ENCODE measurements around the gene LTBR.
"Not testable (repeated sequence)": the region's sequence is repeated elsewhere in the genome, so short reads cannot be mapped to it uniquely, and the experiment has no call there.

Gene LTBR

GRCh38 chr12:6383572-6384498, at the start of gene LTBR:
TSS of gene LTBR (plus strand) at chr12:6384162. CDS start at chr12:6384359, 197 bp downstream.
- DNase-seq = peak; percentile 94
- in situ Hi-C loops (cut with HindIII; ENCODE audit: low pct_ligation_motif_present, low pct_unique_long_range_greater_than_20kb, low sequenced_read_pairs) = no loop called here

- DNase-seq = no peak
- in situ Hi-C loops (cut with HindIII; ENCODE audit: low pct_ligation_motif_present, low pct_unique_long_range_greater_than_20kb, low sequenced_read_pairs) = no loop called here
Measured at GRCh38 chr12:6334359-6334758, 49.6 kb upstream of the LTBR start.

DNA sequence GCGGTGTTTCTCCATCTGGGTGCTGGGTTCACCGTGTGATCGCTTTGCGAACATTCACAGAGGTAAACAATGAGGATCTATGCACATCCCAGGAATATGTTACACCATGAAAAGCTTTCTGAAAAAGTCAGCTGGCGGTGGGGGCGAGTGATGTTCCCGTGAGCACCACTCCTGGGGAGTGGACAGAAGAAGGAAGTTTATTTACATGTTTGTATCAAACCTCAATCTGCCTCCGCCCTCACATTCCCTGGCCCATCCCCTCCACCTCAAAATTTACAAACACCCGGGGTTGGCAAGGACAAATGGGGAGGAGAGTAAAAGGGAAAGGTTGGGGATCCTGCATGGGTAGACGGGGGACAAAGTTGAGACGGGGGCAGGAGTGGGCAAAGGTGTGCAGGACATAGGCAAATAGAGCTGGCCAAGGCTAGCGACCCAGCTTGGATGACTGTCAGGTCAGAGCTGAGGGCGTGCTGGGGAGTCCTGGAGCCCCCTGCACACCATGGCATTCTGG, 49.0 kb upstream of the LTBR start:
- in situ Hi-C loops (cut with HindIII; ENCODE audit: low pct_ligation_motif_present, low pct_unique_long_range_greater_than_20kb, low sequenced_read_pairs) = no loop called here
- DNase-seq = no peak

DNA sequence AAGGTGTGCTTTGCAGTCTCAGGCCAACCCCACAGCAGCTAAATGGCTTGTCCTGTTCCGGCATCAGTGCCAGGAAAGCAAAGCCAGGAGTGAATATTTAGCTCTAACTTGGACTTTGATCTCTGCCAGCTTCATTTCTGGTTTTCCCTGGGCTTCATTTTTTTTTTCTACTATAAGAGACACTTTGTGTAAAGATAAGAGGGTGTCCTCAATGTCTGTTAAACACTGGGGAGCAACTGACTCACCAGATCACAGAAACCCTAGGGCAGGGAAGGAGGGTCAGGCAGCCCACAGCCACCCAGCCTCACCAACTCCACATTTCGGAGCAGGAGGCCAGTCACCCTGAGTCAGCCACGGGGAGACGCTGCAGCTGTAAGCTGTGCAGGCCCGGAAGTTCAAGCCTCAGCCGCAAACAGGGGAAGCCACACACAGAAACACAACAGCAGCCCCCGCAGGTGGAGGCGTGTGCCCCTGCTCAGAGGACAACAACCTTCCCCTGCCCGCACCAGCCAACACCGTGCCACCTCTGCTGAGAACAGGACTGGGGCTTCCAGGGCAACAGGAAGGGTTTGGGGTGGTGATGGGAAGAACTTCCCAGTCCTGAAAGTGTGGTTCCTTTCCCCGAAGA, 48.4 kb upstream of the LTBR start:
- DNase-seq = peak; percentile 92
- in situ Hi-C loops (cut with HindIII; ENCODE audit: low pct_ligation_motif_present, low pct_unique_long_range_greater_than_20kb, low sequenced_read_pairs) = no loop called here

DNA sequence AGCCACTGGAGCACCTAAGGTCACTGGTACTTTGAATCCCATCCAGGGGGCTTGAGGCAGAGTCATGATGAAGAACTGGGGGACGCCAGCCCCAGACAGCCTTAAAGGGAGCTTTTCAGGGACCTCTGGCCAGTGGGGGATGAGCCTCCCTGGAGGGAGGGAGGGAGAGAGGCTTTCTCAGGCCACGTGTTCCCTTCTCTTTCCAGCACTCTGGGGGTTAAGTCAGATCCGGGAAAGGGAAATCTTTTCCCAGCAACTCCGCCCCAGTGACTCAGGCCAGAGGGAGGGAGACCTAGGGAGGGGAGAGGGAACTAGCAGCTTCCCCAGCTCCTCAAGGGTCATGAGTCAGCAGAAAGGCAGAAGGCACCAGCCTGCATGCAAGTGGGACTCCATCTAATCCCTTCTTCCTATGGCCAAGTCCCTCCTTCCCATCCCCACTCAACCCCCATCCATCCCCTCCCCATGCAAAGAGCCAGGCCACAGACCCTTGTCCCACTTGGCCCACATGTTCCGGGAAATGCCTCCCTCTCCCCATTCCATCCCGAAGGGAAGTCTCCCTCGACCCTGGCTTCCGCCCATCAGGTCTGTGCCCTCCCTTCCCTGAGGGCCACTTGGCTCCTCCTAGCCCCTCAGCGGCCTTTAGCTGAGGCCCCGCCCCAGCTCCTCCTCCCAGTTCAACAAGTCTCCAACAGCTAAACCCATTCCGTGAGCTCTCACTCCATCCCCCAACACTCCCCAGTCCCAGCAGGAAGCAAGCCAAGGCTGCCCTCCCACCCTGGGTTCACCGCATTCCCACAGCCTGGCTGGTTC, 47.7 kb upstream of the LTBR start:
- peak; percentile 100 for DNase-seq
- in situ Hi-C loops (cut with HindIII; ENCODE audit: low pct_ligation_motif_present, low pct_unique_long_range_greater_than_20kb, low sequenced_read_pairs) = no loop called here

DNA sequence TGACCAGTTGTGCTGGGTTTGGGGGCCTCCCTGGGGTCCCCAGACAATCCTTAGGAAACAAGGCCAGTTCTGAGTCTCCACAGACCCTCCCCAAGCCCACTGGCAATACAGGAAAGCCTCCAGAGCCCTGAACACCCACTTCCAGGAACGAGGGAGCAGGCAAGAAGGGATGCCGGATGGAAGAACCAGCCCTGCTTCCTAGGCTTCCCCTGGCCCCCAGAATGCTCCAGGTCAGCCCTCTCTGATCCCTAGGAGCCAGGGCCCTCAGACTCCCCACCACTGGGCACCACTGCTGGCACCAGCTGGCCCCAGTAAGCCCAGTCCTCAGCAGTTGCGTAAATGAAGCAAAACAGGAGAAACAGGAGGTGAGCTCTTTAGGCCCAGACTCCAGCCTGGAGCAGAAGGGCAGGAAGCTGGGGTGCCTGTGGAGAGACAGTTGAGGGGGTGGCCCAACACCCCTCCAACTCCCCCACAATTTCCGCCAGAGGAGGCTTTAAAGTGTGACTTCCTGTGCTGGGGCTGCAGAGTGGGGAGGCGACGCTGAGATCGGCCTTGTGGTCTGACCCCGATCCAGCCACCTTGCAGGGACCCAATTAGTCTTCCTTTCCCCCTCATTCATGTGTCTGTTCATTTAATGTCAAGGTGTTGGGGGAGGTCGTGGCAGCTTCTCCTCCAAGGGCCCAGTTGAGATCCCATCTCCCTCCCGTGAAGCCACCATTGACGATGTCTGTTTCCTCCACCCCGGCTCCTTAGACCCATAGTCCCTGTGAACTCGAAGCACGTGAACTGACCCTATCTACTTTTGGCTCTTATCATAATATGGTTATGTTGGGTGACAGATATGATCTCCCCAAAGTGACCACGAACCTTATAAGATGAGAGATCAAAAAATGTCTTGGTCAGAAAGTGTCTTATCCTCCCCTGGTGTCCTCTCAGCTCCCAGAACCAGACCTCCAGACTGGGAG, 46.8 kb upstream of the LTBR start:
- in situ Hi-C loops (cut with HindIII; ENCODE audit: low pct_ligation_motif_present, low pct_unique_long_range_greater_than_20kb, low sequenced_read_pairs) = no loop called here
- DNase-seq = no peak

- no peak for DNase-seq
- in situ Hi-C loops (cut with HindIII; ENCODE audit: low pct_ligation_motif_present, low pct_unique_long_range_greater_than_20kb, low sequenced_read_pairs) = no loop called here
Measured at GRCh38 chr12:6337958-6338433, 46.0 kb upstream of the LTBR start.

- in situ Hi-C loops (cut with HindIII; ENCODE audit: low pct_ligation_motif_present, low pct_unique_long_range_greater_than_20kb, low sequenced_read_pairs); DNase-seq: not testable (repeated sequence)
Measured at GRCh38 chr12:6338536-6338935, 45.4 kb upstream of the LTBR start.

GRCh38 chr12:6338955-6339354, 45.0 kb upstream of the LTBR start:
- in situ Hi-C loops (cut with HindIII; ENCODE audit: low pct_ligation_motif_present, low pct_unique_long_range_greater_than_20kb, low sequenced_read_pairs) = no loop called here
- DNase-seq = no peak

DNA sequence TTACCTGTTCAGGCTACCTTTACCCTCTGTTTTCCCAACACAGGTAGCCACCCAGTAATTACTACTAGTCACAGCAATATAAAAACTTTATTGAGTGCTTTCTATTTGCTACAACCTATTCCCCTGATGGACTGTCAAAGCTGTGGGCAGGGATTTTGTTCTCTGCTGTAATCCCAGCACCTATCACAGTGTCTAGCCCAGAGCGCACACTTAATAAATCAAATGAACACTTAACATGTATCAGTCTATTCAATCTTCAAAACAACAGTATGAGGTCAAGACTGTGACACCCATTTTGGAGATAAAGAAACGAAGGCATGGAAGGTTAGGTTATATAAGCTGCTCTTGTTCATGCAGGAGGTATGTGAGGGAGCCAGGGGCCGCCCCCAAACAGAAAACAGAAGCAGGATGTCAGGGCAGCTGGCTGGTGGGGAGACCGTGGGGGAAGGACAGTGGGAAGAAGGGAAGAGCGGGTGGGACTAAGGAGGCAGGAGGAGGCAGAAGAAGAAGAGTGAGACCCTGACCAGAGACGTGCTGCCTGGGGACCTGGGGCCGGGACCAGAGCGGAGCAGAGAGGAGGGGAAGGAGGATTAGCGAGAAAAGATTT, 43.8 kb upstream of the LTBR start:
- DNase-seq = peak; percentile 41
- in situ Hi-C loops (cut with HindIII; ENCODE audit: low pct_ligation_motif_present, low pct_unique_long_range_greater_than_20kb, low sequenced_read_pairs) = no loop called here

DNA sequence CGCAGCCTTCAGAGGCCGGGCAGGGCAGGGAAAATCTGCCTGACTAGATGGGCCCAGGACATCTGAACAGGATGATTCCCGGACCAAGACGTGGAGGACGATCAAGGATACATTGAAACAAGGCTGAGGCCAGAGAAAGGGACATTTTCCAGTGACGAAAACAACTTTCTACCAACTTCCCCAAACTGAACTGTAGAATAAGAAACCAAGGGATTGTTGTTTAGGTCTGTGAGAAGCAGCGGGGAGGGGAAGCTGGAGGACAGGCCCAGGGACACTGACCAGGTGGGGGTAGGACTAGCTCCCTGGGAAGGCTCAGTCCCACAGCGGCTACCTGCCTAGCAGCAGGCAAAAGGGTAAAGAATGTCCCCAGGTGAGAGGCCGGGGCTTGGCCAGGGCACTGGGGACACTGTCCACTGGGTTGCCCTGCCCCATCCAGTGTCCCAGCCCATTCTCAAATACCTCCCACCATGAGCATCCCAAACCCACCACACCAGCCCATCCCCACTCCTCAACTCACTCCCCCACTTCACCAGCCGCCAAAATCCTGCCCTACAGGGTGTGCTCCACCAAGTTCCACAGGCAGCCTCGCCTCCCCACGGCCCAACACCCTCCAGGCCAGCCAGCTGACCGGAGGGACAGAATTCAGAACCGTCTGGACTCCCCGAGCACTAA, 43.1 kb upstream of the LTBR start:
- no peak for DNase-seq
- in situ Hi-C loops (cut with HindIII; ENCODE audit: low pct_ligation_motif_present, low pct_unique_long_range_greater_than_20kb, low sequenced_read_pairs) = no loop called here

- peak; percentile 86 for DNase-seq
- in situ Hi-C loops (cut with HindIII; ENCODE audit: low pct_ligation_motif_present, low pct_unique_long_range_greater_than_20kb, low sequenced_read_pairs) = no loop called here
Measured at GRCh38 chr12:6341417-6342139, 42.4 kb upstream of the LTBR start, which contains the start of gene TNFRSF1A. TSS of gene TNFRSF1A (minus strand) at chr12:6342076. CDS start at chr12:6341814, 262 bp downstream.

GRCh38 chr12:6342140-6342889, 41.6 kb upstream of the LTBR start:
- no peak for DNase-seq
- in situ Hi-C loops (cut with HindIII; ENCODE audit: low pct_ligation_motif_present, low pct_unique_long_range_greater_than_20kb, low sequenced_read_pairs) = no loop called here

- in situ Hi-C loops (cut with HindIII; ENCODE audit: low pct_ligation_motif_present, low pct_unique_long_range_greater_than_20kb, low sequenced_read_pairs) = no loop called here
- DNase-seq = no peak
Measured at GRCh38 chr12:6343518-6343917, 40.4 kb upstream of the LTBR start.

DNA sequence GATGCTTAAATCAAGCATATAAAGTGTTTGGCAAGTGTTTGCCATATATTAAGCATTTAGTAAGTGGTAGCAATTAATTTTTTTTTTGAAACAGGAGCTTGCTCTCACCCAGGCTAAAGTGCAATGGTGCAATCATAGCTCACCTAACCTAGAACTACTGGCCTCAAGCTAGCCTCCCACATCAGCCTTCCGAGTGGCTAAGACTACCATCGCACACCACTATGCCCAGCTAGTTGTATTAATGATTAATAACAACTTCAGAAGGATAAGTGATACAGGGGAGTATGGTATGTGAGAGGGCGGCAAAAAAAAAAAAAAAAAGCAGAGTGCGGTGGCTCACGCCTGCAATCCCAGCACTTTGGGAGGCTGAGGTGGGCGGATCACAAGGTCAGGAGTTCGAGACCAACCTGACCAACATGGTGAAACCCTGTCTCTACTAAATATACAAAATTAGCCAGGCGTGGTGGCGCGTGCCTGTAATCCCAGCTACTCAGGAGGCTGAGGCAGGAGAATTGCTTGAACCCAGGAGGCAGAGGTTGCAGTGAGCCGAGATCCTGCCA, 39.8 kb upstream of the LTBR start:
- in situ Hi-C loops (cut with HindIII; ENCODE audit: low pct_ligation_motif_present, low pct_unique_long_range_greater_than_20kb, low sequenced_read_pairs); DNase-seq: not testable (repeated sequence)
